Measurements from ENCODE around the gene NTM. TPM values are rescaled to one million over a fixed set of nuclear protein-coding genes. Genes with fewer than 3 reads are reported as not detected.
"Not testable (repeated sequence)": the region's sequence is repeated elsewhere in the genome, so short reads cannot be mapped to it uniquely, and the experiment has no call there.

The NTM gene
- total and polyA plus RNA-seq, 5 donors: 35.0 to 148 (median 88.2) TPM

DNA sequence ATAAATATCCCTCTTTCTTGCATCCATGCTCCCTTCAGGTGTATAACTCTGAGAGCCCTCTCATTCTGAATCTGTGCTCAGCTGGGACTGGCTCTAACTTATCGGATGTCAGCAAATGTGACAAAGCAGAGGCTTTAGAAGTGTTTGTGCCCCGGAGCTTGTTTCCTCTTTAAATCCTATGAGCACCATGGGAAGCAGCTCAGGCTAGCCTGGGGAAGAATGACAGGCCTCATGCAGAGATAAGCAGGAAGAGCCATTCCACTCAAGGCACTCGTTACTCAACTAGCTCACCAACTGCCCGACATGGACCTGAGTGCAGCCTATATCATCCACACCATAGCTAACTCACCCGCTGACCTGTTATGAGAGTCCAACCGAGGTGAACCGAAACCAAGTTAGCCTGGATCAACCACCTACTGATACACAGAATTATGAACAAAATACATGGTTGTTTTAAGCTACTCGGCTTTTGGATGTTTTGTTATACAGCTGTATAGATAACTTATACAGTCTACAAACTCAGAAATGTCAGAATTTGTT is 990.7 kb downstream of the NTM start:
- Histone ChIP-seq H3K9me3 (ENCODE audit: control insufficient read depth, low read length) (no peaks in the 10 kb centered on the region), H3K4me3 (ENCODE audit: low read length) (no peak overlapping the region), H3K27me3 (ENCODE audit: control insufficient read depth, insufficient read depth) (no peaks in the 10 kb centered on the region), H3K27ac (ENCODE audit: low read length) (no peak overlapping the region), H3K4me1 (ENCODE audit: control insufficient read depth, insufficient read depth, low read length) (no peaks in the 10 kb centered on the region)
- WGBS: 65% methylated on average over 8 of the region's 8 CpGs
- no peak for ATAC-seq
- intact Hi-C loops (cut with DNase I): no loop called here
- no peak for DNase-seq

DNA sequence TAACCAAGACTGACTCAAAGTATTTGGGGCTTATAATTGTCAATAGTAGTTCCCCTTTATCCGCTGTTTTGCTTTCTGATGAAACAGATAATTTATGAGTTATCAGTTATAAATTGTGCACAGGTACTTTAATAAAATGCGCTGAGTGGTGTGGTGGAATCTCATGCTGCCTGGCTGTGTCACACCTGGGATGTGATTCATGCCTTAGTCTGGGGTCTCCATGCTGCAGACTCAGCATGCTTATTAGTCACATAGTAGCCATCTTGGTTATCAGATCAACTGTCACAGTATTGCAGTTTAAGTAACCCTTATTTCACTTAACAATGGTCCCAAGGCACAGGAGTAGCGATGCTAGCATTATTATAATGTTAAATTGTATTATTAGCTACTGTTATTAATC is 995.2 kb downstream of the NTM start:
- Histone ChIP-seq H3K27ac (ENCODE audit: low read length) (no peak overlapping the region), H3K4me3 (ENCODE audit: low read length) (no peak overlapping the region), H3K27me3 (ENCODE audit: control insufficient read depth, insufficient read depth) (no peaks in the 10 kb centered on the region), H3K9me3 (ENCODE audit: control insufficient read depth, low read length) (no peaks in the 10 kb centered on the region), H3K4me1 (ENCODE audit: control insufficient read depth, insufficient read depth, low read length) (no peaks in the 10 kb centered on the region)
- WGBS: 76% methylated on average over 3 of the region's 3 CpGs
- intact Hi-C loops (cut with DNase I): no loop called here
- no peak for ATAC-seq
- no peak for DNase-seq

DNA sequence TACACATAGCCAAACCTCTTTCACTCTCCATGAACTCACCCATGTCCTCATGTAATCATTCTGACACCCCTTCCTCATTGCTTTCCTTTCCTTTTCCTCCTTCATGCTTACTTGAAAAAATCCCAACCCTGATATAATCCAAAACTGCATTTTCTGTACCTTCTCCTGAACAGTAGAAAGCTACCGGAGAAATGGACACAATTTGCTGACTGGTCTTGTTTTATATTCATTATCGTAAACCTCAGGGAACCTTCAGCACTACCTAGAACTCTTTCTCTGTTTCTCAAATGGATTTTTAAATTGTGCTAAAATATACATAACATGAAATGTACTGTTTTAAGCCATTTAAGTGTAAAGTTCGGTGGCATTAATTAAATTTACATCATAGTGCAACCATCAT is 996.9 kb downstream of the NTM start:
- H3K4me1 ChIP-seq (ENCODE audit: control insufficient read depth, insufficient read depth, low read length): no peaks in the 10 kb centered on the region
- H3K9me3 ChIP-seq (ENCODE audit: control insufficient read depth, low read length): no peaks in the 10 kb centered on the region
- H3K27me3 ChIP-seq (ENCODE audit: control insufficient read depth, insufficient read depth): no peaks in the 10 kb centered on the region
- H3K4me3 ChIP-seq (ENCODE audit: low read length): no peak overlapping the region
- intact Hi-C loops (cut with DNase I): no loop called here
- H3K27ac ChIP-seq (ENCODE audit: low read length): no peak overlapping the region
- DNase-seq (no peak), ATAC-seq (no peak)
- 89% methylated on average over 3 of the region's 3 CpGs for WGBS

DNA sequence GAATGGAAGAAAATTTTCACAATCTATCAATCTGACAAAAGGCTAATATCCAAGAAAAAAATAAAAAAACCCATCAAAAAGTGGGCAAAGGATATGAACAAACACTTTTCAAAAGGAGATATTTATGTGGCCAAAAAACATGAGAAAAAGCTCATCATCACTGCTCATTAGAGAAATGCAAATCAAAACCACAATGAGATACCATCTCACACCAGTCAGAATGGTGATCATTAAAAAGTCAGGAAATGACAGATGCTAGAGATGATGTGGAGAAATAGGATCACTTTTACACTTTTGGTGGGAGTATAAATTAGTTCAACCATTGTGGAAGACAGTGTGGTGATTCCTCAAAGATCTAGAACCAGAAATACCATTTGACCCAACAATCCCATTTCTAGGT is 999.7 kb downstream of the NTM start:
- H3K4me1 ChIP-seq (ENCODE audit: control insufficient read depth, insufficient read depth, low read length); ATAC-seq; H3K4me3 ChIP-seq (ENCODE audit: low read length); intact Hi-C loops (cut with DNase I); H3K27ac ChIP-seq (ENCODE audit: low read length); H3K27me3 ChIP-seq (ENCODE audit: control insufficient read depth, insufficient read depth); DNase-seq; H3K9me3 ChIP-seq (ENCODE audit: control insufficient read depth, low read length): not testable (repeated sequence)

DNA sequence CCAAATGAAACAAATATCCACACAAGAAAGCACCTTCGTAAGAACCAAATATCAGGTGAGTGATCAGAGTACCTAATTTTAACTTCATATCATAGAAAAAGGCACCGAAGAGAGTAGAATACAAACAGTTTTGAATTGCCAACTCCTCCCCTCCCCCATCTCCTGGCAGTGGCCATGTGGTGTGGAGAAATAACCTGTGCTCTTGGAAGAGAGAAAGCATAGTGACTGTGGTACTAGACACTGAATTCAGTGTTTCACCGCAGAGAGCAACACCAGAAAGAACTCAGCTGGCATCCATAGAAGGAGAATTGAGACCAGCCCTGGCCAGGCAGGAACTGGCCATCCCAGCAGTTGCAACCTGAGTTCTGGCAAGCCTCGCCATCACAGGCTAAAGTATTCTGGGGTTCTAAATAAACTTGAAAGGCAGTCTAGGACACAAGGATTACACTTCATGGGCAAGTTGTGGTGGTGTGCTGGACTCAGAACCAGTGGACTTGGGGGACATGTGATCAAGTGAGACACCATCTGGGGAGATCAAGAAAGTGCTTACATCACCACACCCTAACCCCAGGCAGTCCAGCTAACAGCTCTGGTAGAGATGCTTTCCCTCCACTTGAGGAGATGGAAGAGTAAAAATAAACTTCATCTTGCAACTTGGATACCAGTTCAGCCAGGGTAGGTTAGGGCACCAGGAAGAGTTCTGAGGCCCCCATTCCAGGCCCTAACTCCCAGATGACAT is 1003.2 kb downstream of the NTM start:
- intact Hi-C loops (cut with DNase I): no loop called here
- H3K27ac ChIP-seq (ENCODE audit: low read length): no peak overlapping the region
- DNase-seq: no peak
- no peaks in the 10 kb centered on the region for H3K27me3 ChIP-seq (ENCODE audit: control insufficient read depth, insufficient read depth)
- H3K4me1 ChIP-seq (ENCODE audit: control insufficient read depth, insufficient read depth, low read length): no peaks in the 10 kb centered on the region
- WGBS: 90% methylated on average over 4 of the region's 4 CpGs
- no peak for ATAC-seq
- H3K4me3 ChIP-seq (ENCODE audit: low read length): no peak overlapping the region
- no peaks in the 10 kb centered on the region for H3K9me3 ChIP-seq (ENCODE audit: control insufficient read depth, low read length)

DNA sequence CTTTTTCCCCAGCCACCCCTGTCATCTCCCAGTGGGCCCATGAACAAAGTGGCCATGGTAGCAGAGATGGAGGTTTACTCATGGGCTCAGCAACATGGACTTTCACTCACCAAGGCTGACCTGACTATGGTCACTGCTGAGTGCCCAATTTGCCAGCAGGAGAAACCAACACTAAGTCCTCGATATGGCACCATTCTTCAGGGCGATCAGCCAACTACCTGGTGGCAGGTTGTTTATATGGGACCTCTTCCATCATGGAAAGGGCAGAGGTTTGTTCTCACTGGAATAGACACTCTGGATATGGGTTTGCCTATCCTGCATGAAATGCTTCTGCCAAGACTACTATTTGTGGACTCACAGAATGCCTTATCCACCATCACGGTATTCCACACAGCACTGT is 1009.1 kb downstream of the NTM start:
- DNase-seq: no peak
- no peak for ATAC-seq
- intact Hi-C loops (cut with DNase I): no loop called here

More for the DNA sequence above, 1009.1 kb downstream of the NTM start:
- Histone ChIP-seq H3K9me3 (ENCODE audit: control insufficient read depth, low read length) (no peaks in the 10 kb centered on the region), H3K4me1 (ENCODE audit: control insufficient read depth, insufficient read depth, low read length) (no peaks in the 10 kb centered on the region), H3K27ac (ENCODE audit: low read length) (no peak overlapping the region), H3K27me3 (ENCODE audit: control insufficient read depth, insufficient read depth) (no peaks in the 10 kb centered on the region), H3K4me3 (ENCODE audit: low read length) (no peak overlapping the region)
- 90% methylated on average over 3 of the region's 3 CpGs for WGBS
